GM18858 (cell line): Measurements from ENCODE around the gene NFKBIE.

Experiments
- ATAC-seq: cut with Tn5 transposase; IDR thresholded peaks from one replicate; pipeline ENCODE4 v1.9.1; 2021; ENCODE audit not compliant: unreplicated experiment

NFKBIE gene

DNA sequence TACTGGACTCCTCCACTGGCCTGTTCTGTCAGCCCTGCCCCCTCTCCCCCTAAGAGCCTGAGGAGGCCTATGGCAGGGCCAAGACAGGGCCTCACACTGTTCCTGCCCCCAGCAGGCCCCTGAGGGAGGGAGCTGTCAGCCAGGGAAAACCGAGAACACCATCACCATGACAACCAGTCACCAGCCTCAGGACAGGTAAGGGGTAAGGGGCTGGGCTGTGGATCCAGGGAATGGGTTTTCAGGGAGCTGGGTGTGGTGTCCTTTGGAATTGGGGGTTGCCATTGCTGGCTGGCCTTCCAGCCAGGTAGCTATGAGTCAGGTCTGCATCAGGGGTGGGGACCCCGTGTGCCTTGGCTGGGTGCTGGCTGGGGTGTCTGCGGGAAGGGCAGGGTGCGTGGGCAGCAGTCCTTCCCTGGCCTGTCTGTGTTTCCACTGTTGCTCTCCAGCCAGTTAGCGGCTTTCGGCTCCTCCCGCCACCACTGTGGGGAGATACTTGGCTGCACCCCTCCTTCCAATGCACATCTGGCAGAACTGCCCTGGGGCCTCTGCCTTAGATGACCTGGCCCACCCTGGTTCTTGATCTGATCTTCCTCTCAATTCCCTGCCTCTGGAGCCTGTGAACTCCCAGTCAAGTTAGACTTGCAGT, 38.1 kb downstream of the NFKBIE start:
- no peak for ATAC-seq

DNA sequence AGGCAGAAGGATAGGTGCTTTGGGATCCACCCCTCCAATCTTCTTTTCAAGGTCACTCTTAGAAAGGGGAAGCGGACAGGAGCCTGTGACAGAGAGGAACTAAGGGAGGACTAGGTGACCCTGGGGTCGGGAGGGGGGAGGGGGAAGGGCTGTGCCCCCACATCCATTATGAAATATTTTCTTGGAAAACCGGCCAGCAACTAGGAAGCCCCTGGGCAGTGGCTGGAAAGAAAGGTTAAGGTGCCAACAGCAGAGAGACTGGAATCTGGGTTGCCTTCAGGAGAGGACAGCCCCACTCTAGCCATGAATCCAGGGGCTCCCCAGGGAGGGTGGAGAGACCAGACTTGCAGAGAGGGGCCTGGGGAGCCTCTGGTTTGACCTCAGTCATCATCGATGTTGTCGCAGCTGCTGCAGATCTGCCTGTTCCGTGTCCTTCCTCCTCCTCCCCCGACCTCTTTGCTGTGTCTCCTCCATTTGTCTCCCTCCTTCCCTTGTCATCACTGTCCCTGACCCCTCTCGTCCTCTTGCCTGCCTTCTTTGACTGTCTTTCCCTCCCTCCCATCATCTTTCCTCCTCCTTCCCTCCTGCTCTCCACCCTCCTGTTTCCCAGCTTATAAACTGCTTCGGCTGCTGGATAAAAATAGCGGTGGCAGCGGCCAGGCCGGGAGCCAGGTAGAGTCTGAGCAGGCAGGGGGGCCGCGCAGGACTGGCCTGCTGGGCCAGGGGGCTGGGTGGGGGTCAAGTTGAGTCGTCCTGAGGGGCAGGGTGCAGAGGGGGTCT, 38.8 kb downstream of the NFKBIE start:
- ATAC-seq: no peak

DNA sequence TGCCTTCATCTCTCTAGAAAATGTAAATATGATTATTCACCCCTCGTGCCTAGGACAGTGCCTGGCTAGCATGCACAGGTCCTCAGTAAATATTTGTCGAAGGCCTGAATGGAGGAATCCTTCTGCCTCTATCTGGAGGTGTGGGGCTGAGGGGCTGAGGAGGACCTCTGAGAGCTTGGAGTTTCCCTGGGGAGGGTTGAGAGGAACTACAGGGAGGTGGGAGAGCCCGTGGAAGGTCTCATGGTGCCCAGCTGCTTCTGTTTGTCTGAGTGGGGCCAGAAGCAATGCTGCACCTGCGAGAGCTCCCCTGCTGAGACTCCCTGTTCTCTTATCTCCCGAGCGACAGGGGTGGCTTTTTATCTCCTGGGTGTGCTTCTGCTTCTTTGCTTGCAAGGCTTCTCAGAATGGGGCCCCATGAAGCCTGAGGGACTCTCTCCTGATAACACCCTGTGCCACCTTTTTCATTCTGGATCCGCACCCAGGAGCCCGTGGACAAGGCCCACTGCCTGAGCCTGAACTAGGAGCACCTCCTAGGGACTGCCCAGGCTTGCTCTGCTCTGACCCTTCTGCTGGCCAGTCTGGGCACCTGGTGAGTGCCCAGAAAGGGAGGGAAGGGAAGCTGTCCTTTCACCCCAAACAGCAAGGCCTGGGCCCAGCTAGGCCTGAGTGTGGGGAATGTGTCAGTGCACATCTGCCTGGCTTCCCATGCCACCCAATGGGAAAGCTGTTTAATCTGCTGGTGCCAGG, 39.6 kb downstream of the NFKBIE start:
- no peak for ATAC-seq

DNA sequence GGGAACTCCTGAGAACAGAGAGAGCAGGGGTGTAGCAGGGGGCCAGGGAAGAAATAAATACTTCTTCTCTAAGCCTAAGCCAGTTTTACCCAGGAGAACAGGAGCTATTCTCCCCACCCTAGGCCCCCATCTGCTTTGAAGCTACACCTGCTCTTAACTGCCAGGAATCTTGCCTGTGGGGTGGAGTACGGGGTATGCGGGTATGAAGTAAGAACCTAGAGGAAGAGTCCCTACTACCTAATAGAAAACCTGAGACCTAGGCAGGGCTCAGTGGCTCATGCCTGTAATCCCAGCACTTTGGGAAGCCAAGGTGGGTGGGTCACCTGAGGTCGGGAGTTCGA, 40.4 kb downstream of the NFKBIE start:
- no peak for ATAC-seq

DNA sequence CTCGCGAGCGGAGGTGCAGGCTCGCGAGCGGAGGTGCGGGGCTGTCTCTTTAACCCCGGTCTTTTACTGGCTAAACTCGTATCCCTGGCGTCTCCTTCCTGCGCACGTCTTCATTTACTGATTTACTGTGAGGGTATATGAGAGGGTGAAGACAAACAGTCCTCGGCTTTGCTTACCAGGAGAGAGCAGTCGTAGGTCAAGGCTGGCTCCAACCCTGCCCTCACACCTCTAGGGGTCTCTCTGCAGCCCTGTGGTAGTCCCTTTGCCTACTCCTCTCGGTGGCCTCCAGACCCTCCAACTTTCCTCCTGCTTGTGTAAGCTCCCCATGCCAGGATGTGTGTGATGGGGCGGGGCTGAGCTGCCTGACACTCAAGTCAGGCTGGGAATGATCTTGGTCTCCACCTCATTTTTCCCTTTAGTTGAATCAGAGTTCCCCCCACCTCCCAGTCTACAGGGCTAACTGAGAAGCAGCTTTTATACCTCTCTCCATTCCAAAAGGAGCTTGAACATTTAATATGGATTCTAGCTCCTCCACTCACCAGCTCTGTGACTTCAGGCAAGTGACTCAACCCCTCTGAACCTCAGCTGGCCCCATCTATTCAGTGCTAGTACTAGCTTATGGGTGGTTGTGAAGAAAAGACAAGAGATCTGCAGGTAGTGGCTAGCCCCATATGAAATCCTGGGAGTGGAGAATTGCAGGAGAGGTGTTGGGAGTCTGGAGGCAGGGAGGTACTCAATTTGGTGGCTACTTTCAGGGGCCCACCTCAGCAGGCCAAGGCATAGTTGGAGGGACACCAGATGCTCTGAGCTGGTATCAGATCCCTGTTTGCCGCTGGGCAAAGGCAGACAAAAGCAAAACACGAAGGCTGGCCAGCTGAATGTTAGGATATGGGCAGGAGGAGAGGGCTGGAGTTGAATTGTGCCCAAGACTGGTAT, 41.1 kb downstream of the NFKBIE start:
- ATAC-seq: no peak

DNA sequence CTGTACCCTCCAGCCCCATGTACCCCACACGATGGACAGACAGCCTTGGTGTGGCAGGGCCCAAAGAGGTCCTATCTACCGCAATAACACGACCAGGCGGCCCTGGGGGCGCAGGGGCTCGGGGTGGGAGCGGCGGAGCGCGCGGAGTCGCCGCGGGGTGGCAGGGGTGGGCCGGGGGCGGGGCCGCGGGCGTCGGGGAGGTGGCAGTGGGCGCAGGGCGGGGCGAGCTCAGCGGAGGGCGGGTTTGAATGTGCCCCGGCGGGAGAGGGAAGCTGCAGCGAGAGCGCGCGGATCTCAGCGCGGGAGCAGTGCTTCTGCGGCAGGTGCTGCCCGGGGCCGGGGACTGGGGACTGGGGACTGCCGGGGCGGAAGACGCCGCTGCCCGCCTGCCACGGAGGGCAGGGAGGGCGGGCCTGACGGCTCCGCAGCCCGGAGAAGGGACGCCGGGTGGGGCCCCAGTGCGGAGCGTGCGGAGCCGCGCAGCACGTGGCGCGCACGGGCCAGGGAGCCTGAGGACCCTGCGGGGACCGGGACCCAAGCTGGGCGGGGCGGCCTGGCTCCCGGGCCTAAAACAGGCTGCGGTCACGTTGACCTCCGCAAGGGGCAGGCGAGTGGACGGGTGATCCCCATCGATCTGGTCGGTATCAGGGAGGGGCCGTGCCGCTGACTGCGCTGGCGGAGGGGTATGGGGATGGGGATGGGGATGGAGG, 41.9 kb downstream of the NFKBIE start, which contains the start of gene SLC29A1:
SLC29A1 (plus strand) TSS at position 277 of the 710 bp plus-strand sequence. CDS start 3,719 bp downstream, outside the sequence.
- ATAC-seq: no peak

DNA sequence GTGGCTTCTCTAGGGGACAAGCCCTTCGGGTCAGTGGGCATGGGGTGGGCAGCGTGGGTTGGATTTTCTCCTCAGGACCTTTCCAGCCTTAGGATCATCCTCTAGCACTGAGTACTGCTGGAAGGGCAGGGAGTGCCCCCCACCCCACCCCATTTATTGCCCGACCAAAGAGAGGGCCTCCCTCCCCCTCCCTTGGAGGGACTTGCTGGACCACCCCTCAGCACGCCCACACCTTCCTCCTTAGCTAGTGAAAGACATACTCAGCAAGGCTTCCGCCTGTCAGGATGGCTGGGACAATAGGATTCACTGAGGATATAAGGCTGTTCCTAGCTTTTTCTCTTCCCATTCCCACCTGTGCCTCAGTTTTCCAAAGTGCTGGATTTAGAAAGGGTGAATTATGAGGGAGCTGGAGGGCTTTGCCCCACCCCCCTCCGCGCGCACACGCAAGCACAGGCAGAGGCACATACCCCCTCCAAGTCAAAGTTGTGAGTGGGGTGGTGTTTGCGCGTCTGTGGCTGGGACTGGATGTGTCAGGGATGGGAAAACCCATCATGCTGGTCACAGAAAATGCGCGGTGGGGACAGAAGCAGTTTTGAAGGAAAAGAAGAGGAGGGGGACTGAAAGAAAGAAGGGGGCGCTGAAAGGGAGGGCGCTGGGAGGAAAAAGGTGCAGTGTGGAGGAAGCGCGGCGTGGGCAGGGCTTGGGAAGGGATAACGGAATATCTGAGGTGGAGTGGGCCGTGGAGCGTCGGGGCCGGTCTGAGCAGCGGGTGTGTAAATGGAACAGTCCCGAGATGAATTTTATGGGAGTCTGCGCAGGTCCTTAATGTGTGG, 42.6 kb downstream of the NFKBIE start:
- ATAC-seq: no peak

DNA sequence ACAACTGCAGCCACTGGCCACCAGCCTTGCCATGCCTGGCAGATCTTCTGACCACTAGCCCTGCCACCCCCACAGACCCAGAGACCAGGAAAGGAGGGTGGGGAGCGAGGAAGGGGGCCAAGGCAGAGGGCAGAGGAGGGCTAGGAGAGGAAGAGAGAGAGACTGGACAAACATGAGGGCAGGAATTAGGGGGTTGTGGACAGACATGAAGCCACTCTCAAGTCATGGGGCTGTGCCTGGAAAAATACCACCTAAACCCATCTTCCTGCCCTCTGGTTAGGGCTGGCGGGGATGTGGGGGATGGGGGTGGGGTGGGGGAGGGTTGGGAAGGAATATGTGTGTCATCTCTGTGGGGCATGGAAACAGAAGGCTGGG, 43.4 kb downstream of the NFKBIE start:
- no peak for ATAC-seq

DNA sequence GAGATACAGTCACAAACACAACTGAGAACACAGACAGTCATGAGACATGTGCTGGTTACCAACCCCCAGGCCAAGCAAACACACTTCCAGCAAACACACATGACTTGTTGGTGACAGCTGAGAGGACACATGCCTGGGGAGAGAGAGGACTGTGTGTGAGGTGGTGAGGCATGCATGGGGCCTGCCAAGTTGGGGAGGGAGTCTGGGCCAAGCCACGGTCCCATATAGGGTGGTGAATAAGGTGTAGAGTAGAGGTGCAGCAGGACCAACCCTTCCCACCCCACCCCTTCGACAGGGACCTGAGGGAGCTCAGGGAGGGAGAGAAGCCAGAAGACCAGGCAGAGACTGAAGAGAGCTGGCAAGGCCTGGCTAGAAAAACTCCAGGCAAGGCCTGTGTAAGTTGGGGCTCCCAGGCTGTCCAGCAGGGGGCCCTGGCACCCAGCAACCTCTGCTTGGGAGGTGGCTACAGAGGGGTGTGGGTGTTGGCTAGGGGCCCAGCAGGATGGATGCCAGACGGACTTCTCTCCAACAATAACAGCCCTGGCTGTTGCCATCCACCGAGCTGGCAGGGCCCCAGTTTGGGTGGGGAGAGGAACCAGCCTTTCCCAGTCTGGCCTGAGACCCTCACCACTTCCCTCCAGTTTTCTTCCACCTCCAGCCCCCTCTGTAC, 43.9 kb downstream of the NFKBIE start:
- ATAC-seq: peak; percentile 34

DNA sequence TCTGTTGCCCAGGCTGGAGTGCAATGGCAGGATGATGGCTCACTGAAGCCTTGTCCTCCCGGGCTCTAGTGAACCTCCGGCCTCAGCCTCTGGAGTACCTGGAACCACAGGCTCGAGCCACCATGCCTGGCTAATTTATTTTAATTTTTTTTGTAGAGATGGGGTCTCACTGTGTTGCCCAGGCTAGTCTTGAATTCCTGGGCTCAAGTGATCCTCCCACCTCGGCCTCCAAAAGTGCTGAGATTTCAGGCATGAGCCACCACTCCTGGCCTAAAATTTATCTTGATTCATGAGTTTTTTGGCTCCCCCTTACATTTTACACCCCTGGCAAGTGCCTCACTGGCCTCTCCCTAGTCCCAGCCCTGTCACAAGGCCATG, 44.4 kb downstream of the NFKBIE start:
- ATAC-seq: no peak

DNA sequence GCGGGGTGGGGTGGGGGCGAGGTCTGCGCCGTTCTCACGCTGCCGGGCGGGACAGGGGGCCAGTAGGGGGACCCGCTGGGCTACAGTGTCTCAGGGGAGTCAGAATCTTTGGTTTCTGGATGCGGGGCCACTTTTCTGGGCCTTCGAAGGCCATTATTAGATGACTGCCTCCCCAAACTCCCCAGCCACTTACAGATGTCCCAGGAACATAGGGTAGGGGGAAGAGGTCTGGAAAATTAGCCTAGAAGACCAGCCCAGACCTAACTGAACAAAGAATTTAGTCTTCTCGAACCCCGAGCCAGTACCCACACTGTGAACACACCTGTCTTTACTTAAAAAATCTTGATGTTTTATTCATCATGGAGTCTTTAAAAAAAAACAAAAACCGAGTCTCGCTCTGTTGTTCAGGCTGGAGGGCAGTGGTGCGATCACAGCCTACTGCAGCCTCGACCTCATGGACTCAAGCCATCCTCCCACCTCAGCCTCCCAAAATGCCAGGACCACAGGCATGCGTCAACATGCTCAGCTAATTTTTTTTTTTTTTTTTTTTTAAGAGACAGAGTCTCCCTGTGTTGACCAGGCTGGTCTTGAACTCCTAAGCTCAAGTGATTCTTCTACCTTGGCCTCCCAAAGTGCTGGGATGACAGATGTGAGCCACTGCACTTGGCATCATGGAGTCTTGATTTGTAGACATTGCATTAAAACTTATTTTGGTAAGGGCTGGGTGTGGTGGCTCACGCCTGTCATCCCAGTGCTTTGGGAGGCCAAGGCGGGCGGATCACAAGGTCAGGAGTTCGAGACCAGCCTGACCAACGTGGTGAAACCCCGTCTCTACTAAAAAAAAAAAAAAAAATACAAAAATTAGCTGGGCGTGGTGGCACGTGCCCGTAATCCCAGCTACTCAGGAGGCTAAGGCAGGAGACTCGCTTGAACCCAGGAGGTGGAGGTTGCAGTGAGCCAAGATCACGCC, 45.3 kb downstream of the NFKBIE start:
- ATAC-seq: no peak

DNA sequence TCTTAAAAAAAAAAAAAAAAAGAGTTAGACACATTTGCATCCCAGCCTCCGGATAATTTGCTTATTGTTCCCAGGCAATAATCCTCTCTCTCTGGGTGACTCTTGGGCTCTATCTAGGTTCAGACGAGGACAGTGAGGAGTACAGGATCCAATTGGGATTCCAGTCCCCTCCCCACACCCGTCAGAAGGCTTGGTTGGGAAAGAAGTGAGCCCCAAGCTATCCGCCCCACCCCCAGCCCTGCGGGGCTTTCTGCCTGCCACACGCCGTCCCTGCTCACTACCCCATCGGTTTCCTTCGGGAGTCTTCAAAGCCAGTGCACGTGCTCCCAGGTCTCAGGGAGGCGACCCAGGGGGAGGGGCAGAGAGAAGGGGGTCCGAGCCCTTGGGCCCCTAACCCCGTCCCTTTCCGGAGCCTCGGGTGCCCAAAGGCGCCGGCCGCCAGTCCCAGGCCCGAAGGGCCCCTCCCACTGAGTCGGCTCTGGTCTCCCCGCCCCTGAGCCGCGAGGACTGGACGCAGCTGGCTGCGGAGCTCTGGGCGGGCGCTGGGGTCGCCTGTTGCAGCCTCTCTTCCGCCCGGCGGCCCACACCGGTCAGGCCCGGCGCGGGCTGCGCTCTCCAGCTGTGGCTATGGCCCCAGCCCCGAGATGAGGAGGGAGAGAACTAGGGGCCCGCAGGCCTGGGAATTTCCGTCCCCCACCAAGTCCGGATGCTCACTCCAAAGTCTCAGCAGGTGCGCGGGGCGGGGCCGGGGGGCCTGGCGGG, 46.1 kb downstream of the NFKBIE start:
- peak; percentile 49 for ATAC-seq

DNA sequence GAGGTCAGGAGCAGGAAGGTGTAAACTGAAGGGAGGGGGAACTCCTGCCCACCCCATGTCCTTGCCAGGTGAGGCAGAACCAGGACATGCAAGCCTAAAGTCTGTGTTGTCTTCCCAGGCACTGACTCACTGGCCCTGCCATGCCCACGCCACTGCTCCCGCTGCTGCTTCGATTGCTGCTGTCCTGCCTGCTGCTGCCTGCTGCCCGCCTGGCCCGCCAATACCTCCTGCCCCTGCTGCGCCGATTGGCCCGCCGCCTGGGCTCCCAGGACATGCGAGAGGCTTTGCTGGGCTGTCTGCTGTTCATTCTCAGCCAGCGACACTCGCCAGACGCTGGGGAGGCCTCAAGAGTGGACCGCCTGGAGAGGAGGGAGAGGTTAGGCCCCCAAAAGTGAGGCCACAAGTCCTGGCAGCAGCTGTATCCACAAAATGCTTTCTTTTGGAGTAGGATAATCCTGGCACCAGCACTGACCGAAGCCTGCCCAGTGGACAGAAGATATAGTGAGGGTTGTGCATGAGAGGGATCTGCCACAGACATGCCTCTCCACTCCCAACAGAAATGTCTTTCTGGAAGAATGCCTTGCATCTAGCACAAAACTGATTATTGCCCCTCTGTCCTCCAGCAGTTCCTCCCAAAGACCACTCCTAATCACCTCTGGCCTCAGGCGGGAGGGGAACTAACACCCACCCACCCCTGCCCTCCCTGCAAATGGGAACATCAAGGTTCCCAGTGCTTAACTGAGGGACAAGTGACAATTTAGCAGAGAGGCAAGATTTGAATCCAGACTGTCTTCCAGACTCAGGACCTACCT, 47.8 kb downstream of the NFKBIE start:
- ATAC-seq: no peak

DNA sequence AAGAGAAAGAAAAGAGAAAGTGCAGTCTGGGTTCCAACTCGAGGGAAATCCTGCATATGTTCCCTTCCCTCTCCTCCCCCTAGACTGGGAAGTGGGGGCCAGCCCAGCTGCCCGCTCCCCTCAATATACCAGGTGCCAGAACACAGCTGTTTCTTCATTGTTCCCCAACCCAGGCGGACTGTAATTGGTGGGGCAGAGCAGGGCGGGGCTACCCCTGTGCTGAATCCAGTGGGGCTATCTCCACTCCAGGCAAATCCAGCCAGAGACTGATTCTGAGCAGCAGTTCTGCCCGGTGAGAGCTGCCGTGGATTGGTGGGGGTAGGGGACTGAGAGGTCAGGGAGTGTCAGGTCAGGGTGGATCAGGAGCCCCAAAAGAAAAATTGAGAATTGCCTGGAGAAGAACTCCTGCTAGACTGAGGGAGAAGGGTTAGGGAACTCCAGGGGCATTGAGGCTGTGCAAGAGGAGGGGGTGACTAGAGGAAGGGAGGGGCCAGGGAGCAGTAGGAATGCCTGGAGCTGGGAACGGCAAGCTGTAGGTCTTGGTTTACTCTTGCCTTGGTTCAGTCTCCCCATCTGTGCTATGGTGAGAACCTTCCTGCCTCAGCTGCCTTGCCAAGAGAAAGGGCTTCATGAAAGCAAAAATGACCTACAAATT, 48.5 kb downstream of the NFKBIE start, which contains the start of gene MYMX:
MYMX (plus strand) TSS at position 250 of the 655 bp plus-strand sequence. CDS start 546 bp downstream, outside the sequence.
- ATAC-seq: no peak

DNA sequence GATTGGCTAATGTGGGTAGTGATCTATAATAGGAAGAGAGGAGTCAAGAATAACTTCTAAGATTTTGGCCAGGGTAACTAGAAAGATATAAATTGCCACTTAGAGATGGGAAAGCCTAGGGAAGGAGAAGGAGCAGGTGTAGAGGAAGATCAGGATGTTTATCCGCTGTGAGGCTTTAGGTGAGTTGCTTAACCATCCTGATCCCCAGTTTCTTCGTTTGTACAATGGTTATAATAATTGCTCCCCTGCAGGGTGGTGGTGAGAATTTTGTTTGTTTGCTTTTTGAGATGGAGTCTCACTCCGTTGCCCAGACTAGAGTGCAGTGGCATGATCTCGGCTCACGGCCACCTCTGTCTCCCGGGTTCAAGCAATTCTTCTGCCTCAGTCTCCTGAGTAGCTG, 51.0 kb downstream of the NFKBIE start:
- ATAC-seq: no peak

DNA sequence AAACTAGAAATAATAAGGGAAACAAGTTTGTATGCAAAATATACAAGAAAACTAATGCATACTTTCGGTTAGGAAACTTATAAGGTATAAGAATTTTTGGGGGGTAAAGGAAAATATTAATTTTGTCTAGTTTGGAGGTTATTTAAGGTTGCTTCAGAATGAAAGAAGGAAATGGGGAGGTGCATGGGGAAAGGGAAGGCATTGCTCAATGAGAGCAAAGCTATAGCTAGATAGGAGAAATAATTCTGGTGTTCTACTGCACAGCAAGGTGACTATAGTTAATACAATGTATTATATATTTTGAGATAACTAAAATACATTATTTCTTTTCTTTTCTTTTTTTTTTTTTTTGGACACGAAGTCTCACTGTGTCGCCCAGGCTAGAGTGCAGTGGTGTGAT, 54.1 kb downstream of the NFKBIE start:
- no peak for ATAC-seq
